Measurements from ENCODE around the gene CBR1.
"Not testable (repeated sequence)": the region's sequence is repeated elsewhere in the genome, so short reads cannot be mapped to it uniquely, and the experiment has no call there.

Gene CBR1

GRCh38 chr21:36048357-36048756, 21.5 kb upstream of the CBR1 start:
- DNase-seq (ENCODE audit: low spot score): no peak

- peak; percentile 5 for DNase-seq (ENCODE audit: low spot score)
Observed at GRCh38 chr21:36052860-36053714, 16.7 kb upstream of the CBR1 start.

GRCh38 chr21:36053715-36054062, 16.1 kb upstream of the CBR1 start:
- DNase-seq (ENCODE audit: low spot score): no peak

- no peak for DNase-seq (ENCODE audit: low spot score)
Observed at GRCh38 chr21:36055551-36055950, 14.3 kb upstream of the CBR1 start.

GRCh38 chr21:36059823-36060158, 10.0 kb upstream of the CBR1 start:
- DNase-seq (ENCODE audit: low spot score): no peak

- DNase-seq (ENCODE audit: low spot score): peak; percentile 94
Observed at GRCh38 chr21:36060159-36060921, 9.5 kb upstream of the CBR1 start, which contains the start of gene SETD4. Gene SETD4 (minus strand): TSS chr21:36060526. CDS start chr21:36058888, 1,638 bp downstream.

- DNase-seq (ENCODE audit: low spot score): no peak
Observed at GRCh38 chr21:36061445-36061844, 8.4 kb upstream of the CBR1 start.

GRCh38 chr21:36063375-36064084, 6.3 kb upstream of the CBR1 start:
- no peak for DNase-seq (ENCODE audit: low spot score)

- no peak for DNase-seq (ENCODE audit: low spot score)
Observed at GRCh38 chr21:36064085-36064460, 5.8 kb upstream of the CBR1 start.

- no peak for DNase-seq (ENCODE audit: low spot score)
Observed at GRCh38 chr21:36065497-36066036, 4.3 kb upstream of the CBR1 start.

GRCh38 chr21:36068748-36069398, 951 bp upstream of the CBR1 start:
- DNase-seq (ENCODE audit: low spot score): no peak

- DNase-seq (ENCODE audit: low spot score): no peak
Observed at GRCh38 chr21:36070999-36071398, 1.2 kb downstream of the CBR1 start.

- no peak for DNase-seq (ENCODE audit: low spot score)
Observed at GRCh38 chr21:36072453-36073162, 2.8 kb downstream of the CBR1 start.

GRCh38 chr21:36073181-36073580, 3.4 kb downstream of the CBR1 start:
- no peak for DNase-seq (ENCODE audit: low spot score)

- DNase-seq (ENCODE audit: low spot score): not testable (repeated sequence)
Observed at GRCh38 chr21:36073911-36074310, 4.1 kb downstream of the CBR1 start.

- DNase-seq (ENCODE audit: low spot score): no peak
Observed at GRCh38 chr21:36075171-36075570, 5.3 kb downstream of the CBR1 start.

- no peak for DNase-seq (ENCODE audit: low spot score)
Observed at GRCh38 chr21:36075953-36076352, 6.1 kb downstream of the CBR1 start.

- no peak for DNase-seq (ENCODE audit: low spot score)
Observed at GRCh38 chr21:36076878-36077655, 7.2 kb downstream of the CBR1 start.

GRCh38 chr21:36077758-36078157, 7.9 kb downstream of the CBR1 start:
- DNase-seq (ENCODE audit: low spot score): no peak

- DNase-seq (ENCODE audit: low spot score): peak; percentile 51
Observed at GRCh38 chr21:36079010-36079649, 9.3 kb downstream of the CBR1 start.

All from CD4-positive, alpha-beta T cell treated with Interleukin-15 for 4 hours (primary cell).